Psoas muscle (tissue), 7 donors: Measurements from ENCODE around the gene DSPP. TPM values are rescaled to one million over a fixed set of nuclear protein-coding genes. Genes with fewer than 3 reads are reported as not detected.

Experiments
- polyA plus RNA-seq, 3 donors: library from polyadenylated mRNA; stranded (reverse); fragments of 200-250 nt; gene quantifications; one replicate each; pipeline ENCODE4 v1.2.3, GENCODE V29; 2013
- total RNA-seq, 4 donors: library from RNA; stranded (reverse); fragmentation: NEBNext Ultra II Directional in 2 of 4; extraction: Animal tissue kit (Norgen Biotek cat#: 25700) in 2 of 4; gene quantifications; one replicate each; pipeline versions ENCODE4 v1.2.1 to v1.2.4, GENCODE V29; 2021 to 2023
- donor health status: healthy with polysubstance abuse.
- donor health status: DM: no; HTN: no; CAD: no; lungs with moderate emphysema.
- donor health status: Bipolar disorder and iron deficiency.
- donor health status: healthy.
- donor health status: DM: no; HTN: no; CAD: no.
- donor health status: DM: no; HTN: no; CAD: no.
- donor health status: DM: yes; HTN: yes; CAD: no.

The DSPP gene
- total and polyA plus RNA-seq, 7 donors, result 0.01 to 0.14 TPM; not detected in 5

Other genes starting within 250 kb of the DSPP start
- gene HSD17B11, start 217.3 kb upstream of the DSPP start, total RNA-seq, result 10 to 100 TPM in 1 of 4 donors, 1 to 10 TPM in 3; 5.1 to 10.5 (median 7.1) TPM
- 10 to 100 TPM in 1 of 3 donors, 1 to 10 TPM in 2; 9.6 to 11.3 (median 9.6) TPM for gene HSD17B11, start 217.3 kb upstream of the DSPP start, polyA plus RNA-seq
- gene NUDT9, start 186.0 kb upstream of the DSPP start, total RNA-seq, result 10 to 100 TPM; 20.5 to 33.3 (median 24.0) TPM
- 10 to 100 TPM; 35.1 to 43.3 (median 37.1) TPM for gene NUDT9, start 186.0 kb upstream of the DSPP start, polyA plus RNA-seq
- 100 to 1,000 TPM; 117 to 267 (median 155) TPM for gene SPARCL1, start 79.2 kb upstream of the DSPP start, total RNA-seq
- gene SPARCL1, start 79.2 kb upstream of the DSPP start, polyA plus RNA-seq, result 100 to 1,000 TPM; 178 to 260 (median 219) TPM
- gene DMP1, start 41.8 kb downstream of the DSPP start, total RNA-seq, result not detected
- under 1 TPM in 1 of 3 donors, not detected in 2; 0.01 TPM for gene DMP1, start 41.8 kb downstream of the DSPP start, polyA plus RNA-seq
- gene IBSP, start 191.0 kb downstream of the DSPP start, total RNA-seq, result not detected
- not detected for gene IBSP, start 191.0 kb downstream of the DSPP start, polyA plus RNA-seq
- gene MEPE, start 224.4 kb downstream of the DSPP start, total RNA-seq, result not detected
- not detected for gene MEPE, start 224.4 kb downstream of the DSPP start, polyA plus RNA-seq